H1 (cell line): Measurements from ENCODE around the gene ZDHHC19. TPM values are rescaled to one million over a fixed set of nuclear protein-coding genes. Genes with fewer than 3 reads are reported as not detected.

Experiments used
- ATF3 ChIP-seq: IDR thresholded peaks from 2 replicates; pipeline ENCODE4 v1.6.1; 2011; ENCODE audit warnings: low read depth, mild to moderate bottlenecking, low read length; ENCODE audit not compliant: insufficient read depth
- polyA plus RNA-seq, 7 experiments: library from polyadenylated mRNA; depleted of rRNA in 3 of 7; stranded (reverse) in 5 of 7; unstranded in 2 of 7; fragments of >200 nt in 5 of 7; fragments of 200-250 nt in 2 of 7; gene quantifications; 1 replicate in 5 of 7; 2 replicates in 1 of 7; 4 replicates in 1 of 7; pipeline versions ENCODE4 v1.2.1 to v1.2.3, GENCODE V29; 2011 to 2013; ENCODE audit warnings: missing spikeins in 2 of 7, mixed read lengths in 2 of 7
- total RNA-seq: library from RNA; stranded (reverse); fragmentation: NEBNext Ultra II Directional; extraction: Animal tissue kit (Norgen Biotek cat#: 25700); gene quantifications from 2 replicates; pipeline ENCODE4 v1.2.1, GENCODE V29; 2021

The ZDHHC19 gene
- total and polyA plus RNA-seq, 2 of the 8 experiments (the other 6 are each of a cell fraction or from before 2014, with no cell fraction given), result 2.5 to 4.1 TPM

DNA sequence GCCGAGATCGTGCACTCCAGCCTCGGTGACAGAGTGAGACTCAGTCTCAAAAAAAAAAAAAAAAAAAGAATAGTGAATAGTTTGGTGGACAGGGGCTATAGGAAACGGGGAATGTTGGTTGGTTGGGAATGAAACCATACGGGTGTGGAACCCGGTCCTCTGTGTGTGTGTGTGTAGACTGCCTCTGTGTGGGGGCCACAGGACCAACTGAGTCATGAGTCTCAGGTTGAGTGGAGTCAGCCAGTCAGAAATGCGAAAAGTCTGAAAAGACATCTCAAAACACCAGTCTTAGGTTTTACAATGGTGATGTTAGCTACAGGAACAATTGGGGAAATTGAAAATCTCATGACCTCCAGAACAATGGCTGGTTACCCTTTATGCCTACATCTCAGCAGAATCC, 44.5 kb downstream of the ZDHHC19 start (continued):
- TF ChIP-seq ATF3, result no peak
